Ramos (cell line): ENCODE data around the gene ARHGAP24.

ENCODE experiments used
- in situ Hi-C: fragments of 300-500 bp; cut with MboI; formaldehyde crosslinking; loops from one replicate; pipeline ENCODE4 v1.14.3; 2022; ENCODE audit warnings: low sequenced_read_pairs; ENCODE audit not compliant: unreplicated experiment

Gene ARHGAP24

DNA sequence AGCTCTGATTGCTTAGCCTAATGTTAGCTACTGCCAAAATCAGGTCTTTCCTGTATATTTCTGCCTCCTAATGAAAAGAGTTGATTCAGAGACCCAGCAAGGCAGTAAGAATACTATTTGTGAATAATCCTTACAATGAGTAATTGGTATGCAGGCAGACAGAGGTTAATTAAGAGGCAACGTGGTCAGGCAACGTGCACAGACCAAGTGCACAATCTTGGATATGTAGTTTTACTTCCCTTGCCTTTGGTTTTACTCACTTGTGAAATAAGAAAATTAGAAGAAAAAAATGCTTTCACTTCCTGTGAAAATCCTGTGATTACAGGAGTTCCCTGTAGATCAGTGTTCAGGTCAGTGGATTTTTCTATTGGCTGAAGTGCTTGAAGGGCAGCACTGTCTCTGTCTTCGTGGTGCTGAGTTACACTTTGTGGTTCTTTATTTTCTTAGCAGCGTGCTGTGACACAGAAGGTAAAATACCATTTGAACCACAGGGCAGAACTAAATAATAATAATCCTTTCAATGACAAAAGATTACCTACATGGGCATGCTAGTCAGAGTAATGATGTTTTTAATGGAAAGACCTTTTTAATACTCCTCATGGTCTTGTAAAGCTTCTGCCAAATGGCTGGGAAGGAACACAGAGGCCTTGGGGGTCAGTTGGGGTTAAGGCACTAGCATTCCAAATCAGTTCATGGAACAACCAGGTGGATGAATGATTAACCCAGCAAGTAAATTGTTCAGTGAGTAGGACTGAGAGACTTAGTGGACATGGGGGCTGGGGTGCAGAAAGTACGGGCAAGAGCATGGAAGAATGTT is 454.0 kb downstream of the ARHGAP24 start:
- in situ Hi-C loops, result no loop called here

DNA sequence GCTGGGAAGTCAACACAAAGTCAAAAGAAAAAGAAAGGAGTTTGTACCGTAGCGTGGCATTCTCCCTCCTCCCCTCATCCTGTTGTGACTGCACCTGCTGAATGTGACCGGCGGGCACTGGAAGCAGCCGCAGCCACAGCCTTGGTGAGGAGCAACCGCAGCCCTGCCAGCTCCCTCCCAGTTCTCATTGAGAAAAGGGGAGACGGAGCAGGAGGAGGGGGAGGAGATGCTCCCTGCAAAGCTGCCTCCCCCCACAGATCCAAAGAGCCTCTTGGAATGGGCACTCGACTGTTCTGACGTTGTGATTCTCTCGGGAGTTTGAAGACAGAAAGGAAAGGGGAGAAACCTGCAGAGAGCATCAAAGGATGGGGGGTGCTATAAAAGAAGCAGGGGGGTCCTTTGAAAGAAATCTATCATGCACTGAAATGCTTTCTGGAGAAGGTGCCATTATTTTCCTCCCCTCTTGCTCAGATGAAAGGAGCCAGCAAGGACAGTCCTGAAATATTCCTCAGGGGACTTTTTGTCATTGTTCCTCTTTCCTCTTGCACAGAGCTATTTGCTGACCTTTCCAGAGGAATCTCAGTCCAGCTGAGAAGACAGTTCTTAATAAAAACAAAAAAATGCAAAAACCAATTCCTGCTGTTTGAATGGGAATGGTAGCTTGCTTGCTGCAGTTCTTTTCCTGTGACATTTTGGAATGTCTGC is 455.2 kb downstream of the ARHGAP24 start:
- in situ Hi-C loops, result no loop called here

DNA sequence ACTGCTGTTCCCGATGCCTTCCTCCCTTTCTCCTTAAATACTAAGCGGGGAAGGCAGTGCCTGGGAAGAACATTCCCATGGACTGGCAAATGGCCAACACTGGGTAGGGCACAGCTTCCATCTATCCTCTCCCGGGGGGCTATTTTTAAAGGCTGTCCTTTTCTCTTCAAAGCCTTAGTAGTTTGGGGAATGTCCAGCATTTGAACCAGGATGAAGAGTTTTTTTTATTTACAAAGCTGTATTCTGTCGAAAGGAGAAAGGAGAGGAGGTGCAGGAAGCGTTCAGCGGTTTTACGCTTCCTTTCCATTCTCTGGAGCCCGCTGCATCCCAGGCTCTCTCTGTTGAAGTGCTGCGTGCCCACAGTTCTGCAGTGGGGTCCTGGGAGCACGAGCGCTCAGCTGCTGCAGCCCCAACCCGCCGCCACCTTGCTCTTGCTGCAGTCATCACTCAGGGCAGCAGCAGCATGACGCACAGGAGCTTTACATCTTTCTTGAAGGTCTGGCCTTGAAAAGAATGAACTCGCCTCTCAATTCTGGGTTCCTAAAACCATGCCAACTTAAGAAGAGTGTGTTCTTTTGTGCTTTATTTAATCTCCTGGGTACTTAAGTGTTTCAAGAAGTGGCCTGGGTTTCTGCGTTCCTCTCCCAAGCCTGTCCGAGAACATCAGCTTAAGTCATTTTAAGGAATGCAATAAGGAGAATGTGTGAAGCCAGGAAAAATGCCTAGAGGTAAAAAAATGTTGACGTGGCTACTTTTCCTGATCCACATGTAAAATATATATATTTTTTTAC is 457.7 kb downstream of the ARHGAP24 start:
- in situ Hi-C loops, result no loop called here

DNA sequence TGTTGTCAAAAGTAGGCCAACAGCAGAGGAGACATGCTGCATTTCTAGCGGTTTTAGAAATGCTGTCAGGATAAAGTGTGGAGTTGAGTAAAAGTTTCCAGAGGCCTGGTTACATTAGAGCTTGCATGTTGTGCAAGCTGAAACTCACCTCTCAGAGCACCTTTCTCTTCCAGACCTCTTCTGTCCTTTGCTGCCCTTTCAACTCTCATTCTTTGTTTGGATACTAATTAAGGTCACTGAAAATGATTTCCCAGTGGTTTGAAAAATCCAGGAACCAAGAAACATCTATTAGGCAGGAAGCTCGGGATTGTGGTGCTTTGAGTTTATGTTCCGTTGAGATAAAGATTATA is 458.3 kb downstream of the ARHGAP24 start:
- in situ Hi-C loops, result no loop called here

DNA sequence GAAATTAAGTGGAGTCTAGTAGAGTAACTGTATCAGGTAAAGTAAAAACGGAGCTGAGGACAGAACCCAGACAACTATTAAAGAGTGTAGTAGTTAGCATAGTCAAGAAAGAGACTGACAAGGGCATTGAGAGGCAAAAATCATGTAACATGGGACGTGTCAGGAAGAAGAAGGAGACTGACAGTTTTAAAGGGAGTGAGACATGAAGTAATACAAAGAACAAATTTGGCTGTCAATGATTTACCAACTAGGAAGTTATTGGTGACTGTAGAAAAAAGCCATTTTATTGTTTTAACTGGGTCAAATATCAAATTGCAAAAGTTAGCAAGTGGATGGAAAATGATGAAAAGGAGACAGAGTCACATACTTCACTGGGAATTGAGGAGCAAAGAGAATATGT is 462.6 kb downstream of the ARHGAP24 start:
- in situ Hi-C loops, result no loop called here

DNA sequence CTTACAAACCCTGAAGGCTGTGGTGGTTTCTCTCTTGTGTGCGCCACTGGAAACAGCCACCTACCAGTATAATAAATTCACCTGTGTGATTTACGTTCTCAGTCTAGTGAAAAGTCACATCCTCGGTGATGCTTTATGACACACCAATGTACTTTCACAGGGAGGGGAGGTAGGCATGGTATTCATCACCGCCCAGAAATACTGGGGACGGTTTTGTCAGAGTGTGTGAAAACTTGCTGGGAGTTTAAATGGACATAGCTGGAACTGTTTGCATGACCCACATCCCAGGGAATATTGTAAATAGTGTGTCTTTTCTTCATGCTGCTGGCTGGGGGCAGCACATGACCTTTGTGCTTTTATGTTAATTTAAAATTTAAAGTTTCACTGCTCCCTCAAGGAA is 463.1 kb downstream of the ARHGAP24 start:
- in situ Hi-C loops, result no loop called here

DNA sequence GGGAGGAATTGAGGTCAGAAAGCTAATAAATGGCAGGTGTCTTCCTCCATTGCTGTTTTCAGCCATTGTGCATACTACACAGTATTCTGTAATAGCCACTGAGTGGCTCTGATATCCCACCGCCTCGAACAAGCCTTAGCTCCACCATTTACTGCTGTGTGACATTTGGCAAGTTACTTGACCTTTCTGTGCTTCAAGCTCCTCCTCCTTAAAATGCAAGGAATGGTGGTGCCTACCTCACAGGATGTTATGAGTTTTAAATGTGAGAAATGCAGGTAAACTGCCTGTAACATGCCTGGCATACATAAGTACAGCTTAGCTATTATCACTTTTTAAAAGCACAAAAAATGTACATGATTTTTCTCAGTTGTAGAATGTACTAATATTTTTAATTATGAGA is 464.0 kb downstream of the ARHGAP24 start:
- in situ Hi-C loops, result no loop called here

DNA sequence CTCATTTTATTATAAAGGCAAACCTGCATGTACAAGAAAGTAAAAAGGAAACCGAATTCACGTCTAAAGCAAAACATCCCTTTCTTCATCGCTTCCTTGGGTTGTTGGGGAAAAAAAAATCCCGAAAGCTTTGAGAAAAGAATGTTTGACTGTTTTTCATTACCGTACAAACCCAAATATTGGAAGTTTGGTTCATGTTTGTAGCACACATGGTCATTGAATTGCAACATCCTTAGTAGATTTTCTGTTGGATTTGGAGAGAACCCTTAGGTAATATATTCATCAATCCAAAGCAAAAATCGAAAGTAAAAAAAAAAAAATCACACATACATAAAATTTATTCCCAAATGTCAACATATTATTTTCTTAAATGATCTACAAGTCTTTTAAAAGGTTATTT is 464.6 kb downstream of the ARHGAP24 start:
- in situ Hi-C loops, result no loop called here

DNA sequence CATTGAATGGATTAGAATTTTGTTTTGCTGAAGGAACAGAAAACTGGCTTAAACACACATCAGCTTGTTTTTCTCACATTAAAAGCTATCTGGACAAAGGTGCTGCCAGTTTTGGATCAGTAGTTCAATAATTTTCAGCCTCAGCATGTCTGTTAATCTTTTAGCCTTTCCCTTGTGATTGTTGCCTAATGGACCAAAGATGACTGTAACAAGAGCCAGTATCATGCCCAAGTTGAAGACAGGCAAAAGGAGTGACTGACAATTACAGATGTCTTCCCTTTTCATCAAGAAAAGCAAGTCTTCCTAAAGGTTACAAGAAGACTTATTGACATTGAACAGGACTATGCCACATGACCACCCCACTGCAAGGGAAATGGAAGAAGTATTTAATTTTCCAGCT is 465.2 kb downstream of the ARHGAP24 start:
- in situ Hi-C loops, result no loop called here

DNA sequence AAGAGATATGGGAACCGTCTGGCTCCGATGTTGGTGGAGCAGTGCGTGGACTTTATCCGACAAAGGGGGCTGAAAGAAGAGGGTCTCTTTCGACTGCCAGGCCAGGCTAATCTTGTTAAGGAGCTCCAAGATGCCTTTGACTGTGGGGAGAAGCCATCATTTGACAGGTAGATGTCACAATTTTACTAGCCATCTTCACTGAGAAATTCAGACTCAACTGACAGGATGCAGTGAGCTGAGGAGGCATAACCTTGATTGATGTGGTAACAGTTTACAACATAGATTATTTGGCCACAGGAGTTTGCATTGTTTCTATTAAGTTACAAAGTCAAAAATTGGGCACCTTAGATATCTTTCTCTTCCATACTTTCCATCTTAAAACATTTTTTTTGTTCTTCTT is 467.2 kb downstream of the ARHGAP24 start:
- in situ Hi-C loops, result no loop called here

DNA sequence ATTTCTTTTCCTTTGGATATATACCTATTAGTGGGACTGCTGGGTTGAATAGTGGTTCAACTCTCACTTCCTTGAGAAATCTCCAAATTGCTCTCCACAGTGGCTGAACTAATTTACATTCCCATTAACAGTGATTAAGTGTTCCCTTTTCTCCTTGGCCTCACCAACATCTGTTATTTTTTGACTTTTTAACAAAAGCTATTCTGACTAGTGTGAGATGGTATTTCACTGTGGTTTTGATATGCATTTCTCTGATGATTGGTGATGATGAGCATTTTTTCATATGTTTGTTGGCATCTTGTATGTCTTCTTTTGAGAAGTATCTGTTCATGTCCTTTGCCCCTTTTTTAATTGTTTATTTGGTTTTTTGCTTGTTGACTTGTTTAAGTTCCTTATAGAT is 471.9 kb downstream of the ARHGAP24 start:
- in situ Hi-C loops, result no loop called here

DNA sequence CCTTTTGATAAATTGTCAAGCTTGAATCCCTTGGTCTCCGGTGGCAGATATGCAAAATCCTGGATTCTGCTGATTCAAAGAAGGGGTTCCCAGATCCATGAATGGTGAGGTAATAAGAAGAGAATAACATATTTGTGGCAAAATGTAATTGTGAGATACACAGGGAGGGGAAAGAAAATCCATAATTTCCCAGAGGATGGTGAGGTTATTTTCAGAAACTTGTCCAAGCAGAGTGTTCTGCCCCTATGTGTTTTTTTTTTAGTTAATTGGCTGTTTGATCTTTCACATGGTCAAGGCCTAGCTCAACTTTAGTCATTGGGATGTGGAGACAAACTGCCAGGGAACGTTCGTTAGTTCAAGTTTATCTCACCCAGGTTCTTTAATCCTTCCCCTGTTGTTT is 476.1 kb downstream of the ARHGAP24 start:
- in situ Hi-C loops, result loop anchor here (25.0 kb wide), 1 partner anchor 189 kb away; no protein-coding TSS in a partner anchor

DNA sequence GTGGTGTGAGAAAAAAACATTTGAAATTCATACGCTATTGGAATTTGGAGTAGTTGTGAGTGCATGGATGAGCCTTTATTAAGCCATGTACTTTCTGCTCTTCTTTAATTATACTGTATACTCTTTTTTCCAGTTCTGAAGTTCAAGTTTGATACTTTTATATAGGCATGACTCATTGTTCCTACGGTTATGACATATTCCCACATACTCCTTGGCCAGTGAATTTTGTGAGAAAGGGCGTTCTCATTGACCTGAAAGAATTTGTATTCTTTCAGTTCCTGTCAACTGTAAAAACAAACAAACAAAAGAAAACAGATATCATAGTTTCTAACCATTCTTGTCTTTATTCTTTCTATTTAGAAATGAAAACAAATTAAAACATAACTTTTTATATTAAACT is 477.6 kb downstream of the ARHGAP24 start:
- in situ Hi-C loops, result loop anchor here (25.0 kb wide), 1 partner anchor 190 kb away; no protein-coding TSS in a partner anchor

DNA sequence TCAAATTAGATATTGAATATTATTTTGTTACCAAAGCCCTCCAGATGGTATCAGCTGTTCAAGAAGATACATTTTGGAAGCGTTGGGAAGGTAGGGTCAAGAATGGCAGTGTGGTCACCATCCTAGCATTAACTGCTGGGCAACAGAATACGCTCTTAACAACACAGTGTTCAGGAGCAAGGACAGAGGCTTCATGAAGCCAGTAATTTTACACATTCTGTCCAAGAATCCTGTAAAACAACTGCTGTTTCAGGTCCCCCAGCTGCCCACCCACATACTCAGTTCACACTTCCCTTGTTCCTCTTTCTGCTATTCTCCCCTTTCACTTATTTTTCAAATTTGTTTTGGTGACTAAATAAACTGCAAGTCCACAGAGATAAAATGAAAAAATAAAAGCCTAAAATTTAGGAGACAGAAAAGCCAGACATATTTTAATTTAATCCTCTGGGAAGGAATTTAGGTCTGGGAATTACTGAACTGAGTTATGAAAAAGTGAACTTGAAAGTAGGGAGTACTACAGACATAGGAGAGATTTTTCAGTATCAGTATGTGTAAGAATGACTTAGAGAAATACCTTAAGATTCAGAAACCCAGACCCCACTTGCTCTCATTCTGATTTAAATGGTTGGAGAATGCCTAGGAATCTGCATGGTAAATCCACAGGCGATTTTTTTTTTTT is 478.2 kb downstream of the ARHGAP24 start:
- in situ Hi-C loops, result loop anchor here (25.0 kb wide), 1 partner anchor 191 kb away; no protein-coding TSS in a partner anchor

DNA sequence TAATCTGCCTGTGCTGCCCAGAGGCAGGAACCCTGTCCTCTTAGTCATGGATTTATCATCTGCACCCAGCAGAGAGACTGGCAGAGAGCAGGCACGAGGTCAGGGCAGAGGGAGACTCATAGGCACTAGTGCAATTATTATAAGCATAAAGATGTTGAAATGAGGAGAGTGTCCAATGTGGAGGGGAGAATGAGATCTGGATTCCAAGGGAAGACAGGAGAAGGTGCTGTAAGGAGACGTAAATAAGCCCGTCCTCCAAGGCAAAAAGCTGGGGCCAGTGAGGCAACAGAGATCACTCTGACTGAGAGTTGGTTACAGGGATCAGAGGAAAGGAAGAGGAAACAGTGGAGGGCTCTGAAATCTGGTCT is 478.7 kb downstream of the ARHGAP24 start:
- in situ Hi-C loops, result loop anchor here (25.0 kb wide), 1 partner anchor 191 kb away; no protein-coding TSS in a partner anchor

DNA sequence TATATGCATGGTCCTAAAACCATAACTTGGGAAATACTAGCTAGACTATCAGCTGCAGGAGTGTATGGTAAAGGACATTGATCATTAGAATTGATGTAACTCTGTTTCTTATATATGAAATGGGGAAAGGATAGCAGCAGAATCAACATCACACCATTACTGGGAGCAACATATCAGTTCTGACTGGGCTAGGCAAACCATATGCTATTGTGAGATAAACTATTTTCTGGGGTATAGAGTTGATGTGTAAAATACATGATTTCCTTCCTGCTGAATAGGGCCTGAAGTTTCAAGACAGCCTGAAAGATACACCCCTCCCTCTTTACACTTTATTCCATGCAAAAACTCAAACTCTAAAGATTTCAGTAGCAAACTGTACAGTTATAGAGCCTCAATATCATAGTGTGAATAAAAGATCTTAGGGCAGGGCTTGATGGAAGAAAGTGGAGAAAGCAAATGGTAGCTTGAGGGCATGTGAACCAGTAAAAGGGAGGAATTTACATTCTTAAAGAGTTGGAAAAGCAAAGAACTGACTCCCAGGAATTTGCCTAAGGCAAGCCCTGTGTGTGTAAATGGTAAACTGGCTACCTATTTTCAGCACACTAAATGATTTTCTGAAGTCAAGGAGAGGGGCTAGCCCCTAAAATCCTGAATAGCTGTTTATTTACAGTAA is 480.8 kb downstream of the ARHGAP24 start:
- in situ Hi-C loops, result loop anchor here (25.0 kb wide), 1 partner anchor 193 kb away; no protein-coding TSS in a partner anchor

DNA sequence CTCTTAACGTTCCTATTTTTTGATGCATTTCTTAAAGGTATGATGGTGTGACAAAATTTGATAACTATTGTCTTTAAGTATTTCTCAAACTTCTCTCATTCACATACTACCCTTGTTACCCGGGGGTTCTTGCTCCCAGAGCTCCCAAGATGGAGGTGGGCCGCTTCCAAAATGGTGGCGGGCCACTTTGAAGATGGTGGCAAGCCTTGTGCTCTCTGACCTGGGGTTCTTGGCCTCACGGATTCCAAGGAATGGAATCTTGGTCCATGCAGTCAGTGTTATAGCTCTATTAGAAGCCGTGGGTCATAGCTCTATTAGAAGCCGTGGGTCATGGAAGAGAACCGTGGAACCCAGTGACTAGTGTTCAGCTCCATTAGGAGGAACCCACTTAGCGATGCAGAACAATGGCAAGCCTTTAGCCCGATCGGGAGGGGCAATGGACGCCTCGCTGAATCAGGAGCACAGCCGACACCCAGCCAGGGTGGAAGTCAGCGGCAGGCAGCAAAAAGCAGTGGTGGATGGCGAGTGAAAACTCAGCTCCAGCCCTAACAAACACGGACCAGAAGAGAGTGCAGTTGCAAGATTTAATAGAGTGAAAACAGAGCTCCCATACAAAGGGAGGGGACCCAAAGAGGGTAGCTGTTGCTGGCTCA is 481.5 kb downstream of the ARHGAP24 start:
- in situ Hi-C loops, result loop anchor here (25.0 kb wide), 1 partner anchor 194 kb away; no protein-coding TSS in a partner anchor

DNA sequence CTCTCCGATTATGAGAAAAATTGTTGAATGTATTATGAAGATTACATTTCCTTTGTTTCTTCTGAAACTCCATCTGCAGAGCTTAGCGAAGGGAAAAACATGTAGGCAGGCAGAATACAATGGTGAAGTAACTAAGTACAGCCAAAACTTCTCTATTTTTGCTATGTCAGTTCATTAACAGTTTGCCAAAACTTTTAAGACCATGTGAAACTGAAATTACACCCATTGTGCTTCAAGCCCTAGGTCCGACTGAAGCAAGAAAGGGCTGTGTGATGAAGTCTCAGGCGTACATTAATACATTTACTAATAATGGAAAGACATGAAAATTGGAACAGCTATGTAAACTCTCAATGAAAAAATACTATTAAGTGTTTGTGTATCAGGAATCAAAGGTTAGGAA is 486.9 kb downstream of the ARHGAP24 start:
- in situ Hi-C loops, result loop anchor here (25.0 kb wide), 1 partner anchor 200 kb away; no protein-coding TSS in a partner anchor

DNA sequence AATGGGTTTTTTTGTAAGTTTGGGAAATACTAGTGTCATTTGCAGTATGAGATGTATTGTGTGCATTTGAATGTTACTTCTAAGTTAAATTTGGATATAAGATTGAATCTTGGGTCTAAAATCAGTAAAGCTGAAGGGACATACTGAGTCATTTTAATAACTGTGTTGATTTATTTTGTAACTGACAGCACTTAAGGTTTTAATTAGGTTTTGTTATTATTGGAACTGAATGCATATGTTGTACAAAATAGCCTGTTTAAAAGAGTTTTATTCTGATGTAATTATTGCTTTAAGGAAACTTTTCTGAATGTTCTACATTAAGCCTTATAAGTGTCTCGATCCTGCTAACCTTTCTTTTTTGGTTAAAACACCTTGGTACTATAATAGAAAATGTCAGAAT is 488.3 kb downstream of the ARHGAP24 start:
- in situ Hi-C loops, result loop anchor here (25.0 kb wide), 1 partner anchor 201 kb away; no protein-coding TSS in a partner anchor
